K562 (cell line): ENCODE measurements around the gene RANBP3.
"Not testable (repeated sequence)": the region's sequence is repeated elsewhere in the genome, so short reads cannot be mapped to it uniquely, and the experiment has no call there.

Experiments
- C11orf30 ChIP-seq: fragments of 450-650 bp; IDR thresholded peaks from 2 replicates; pipeline ENCODE4 v1.6.1; 2016; ENCODE audit warnings: low read depth, mild to moderate bottlenecking
- EHMT2 ChIP-seq: fragments of 450-650 bp; IDR thresholded peaks from 2 replicates; pipeline ENCODE4 v1.6.1; 2018; ENCODE audit warnings: antibody characterized with exemption
- TAF7 ChIP-seq: fragments of 450-650 bp; IDR thresholded peaks from 2 replicates; pipeline ENCODE4 v1.6.1; 2016; ENCODE audit warnings: missing genetic modification characterization, missing compliant biosample characterization
- ZFP30 ChIP-seq: fragments of 250-450 bp; sonication (Bioruptor Pico); IDR thresholded peaks from 2 replicates; pipeline ENCODE4 v1.8.0; 2022; ENCODE audit warnings: moderate library complexity, mild to moderate bottlenecking, inconsistent platforms, borderline replicate concordance

DNA sequence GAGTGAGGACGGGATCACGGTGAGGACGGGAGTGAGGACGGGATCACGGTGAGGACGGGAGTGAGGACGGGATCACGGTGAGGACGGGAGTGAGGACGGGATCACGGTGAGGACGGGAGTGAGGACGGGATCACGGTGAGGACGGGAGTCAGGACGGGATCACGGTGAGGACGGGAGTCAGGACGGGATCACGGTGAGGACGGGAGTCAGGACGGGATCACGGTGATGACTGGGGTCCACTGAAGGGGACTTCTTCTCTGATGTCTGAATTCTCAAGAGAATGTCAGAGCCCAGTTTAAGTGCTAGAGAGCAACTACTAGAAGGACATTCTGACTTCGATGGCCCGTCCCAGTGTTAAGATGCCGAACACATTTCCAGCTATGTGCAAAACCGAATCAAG lies 46.8 kb upstream of the RANBP3 start:
- not testable (repeated sequence) for TF ChIP-seq EHMT2; ZFP30; C11orf30; TAF7 (tag)
